Measurements from ENCODE around the gene GLYAT. TPM values are rescaled to one million over a fixed set of nuclear protein-coding genes. Genes with fewer than 3 reads are reported as not detected.

The GLYAT gene
- total RNA-seq, 1 experiment from 2014 or later = not detected

GRCh38 chr11:58739725-58740430 lies 8.1 kb upstream of the GLYAT start:
- no peak overlapping the region for H3K27ac Mint-ChIP-seq (ENCODE audit: unreplicated experiment)
- no peaks in the 10 kb centered on the region for H3K4me1 ChIP-seq
- ChIA-PET POLR2A (no interaction called here), CTCF (no interaction called here)
- DNase-seq = no peak
- H3K9me3 ChIP-seq = peaks cover 4% of the 10 kb centered on the region; the same call in 1 of the 2 replicates
- H3K36me3 Mint-ChIP-seq (ENCODE audit: insufficient read depth, unreplicated experiment) = no peaks in the 10 kb centered on the region
- peaks cover 3% of the 10 kb centered on the region for H3K27me3 Mint-ChIP-seq (ENCODE audit: insufficient read depth, unreplicated experiment)
- peaks cover 24% of the 10 kb centered on the region for H3K9me3 Mint-ChIP-seq (ENCODE audit: unreplicated experiment)
- H3K4me3 ChIP-seq (ENCODE audit: low read depth, low read length) = no peak overlapping the region
- TF ChIP-seq, protein P1, sequence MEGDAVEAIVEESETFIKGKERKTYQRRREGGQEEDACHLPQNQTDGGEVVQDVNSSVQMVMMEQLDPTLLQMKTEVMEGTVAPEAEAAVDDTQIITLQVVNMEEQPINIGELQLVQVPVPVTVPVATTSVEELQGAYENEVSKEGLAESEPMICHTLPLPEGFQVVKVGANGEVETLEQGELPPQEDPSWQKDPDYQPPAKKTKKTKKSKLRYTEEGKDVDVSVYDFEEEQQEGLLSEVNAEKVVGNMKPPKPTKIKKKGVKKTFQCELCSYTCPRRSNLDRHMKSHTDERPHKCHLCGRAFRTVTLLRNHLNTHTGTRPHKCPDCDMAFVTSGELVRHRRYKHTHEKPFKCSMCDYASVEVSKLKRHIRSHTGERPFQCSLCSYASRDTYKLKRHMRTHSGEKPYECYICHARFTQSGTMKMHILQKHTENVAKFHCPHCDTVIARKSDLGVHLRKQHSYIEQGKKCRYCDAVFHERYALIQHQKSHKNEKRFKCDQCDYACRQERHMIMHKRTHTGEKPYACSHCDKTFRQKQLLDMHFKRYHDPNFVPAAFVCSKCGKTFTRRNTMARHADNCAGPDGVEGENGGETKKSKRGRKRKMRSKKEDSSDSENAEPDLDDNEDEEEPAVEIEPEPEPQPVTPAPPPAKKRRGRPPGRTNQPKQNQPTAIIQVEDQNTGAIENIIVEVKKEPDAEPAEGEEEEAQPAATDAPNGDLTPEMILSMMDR (IDR thresholded peaks at IDR 0.05; ENCODE audit: insufficient read depth in 1 of 2, low read depth in 1 of 2, low read length in 1 of 2, severe bottlenecking in 1 of 2, unreplicated experiment in 1 of 2) = no peak
- intact Hi-C loops (cut with micrococcal nuclease; ENCODE audit: unreplicated experiment) = no loop called here
- H3K4me1 Mint-ChIP-seq (ENCODE audit: low read depth, unreplicated experiment) = peaks cover 7% of the 10 kb centered on the region
- H3K27me3 ChIP-seq (replicated peaks; ENCODE audit: control insufficient read depth, insufficient read depth, low read length) = no peaks in the 10 kb centered on the region
- BruUV-seq (replicated peaks) = no TSS peak
- H3K36me3 ChIP-seq (ENCODE audit: control insufficient read depth, insufficient read depth, low read length) = no peaks in the 10 kb centered on the region
- no peak overlapping the region for H3K4me3 Mint-ChIP-seq (ENCODE audit: unreplicated experiment)

DNA sequence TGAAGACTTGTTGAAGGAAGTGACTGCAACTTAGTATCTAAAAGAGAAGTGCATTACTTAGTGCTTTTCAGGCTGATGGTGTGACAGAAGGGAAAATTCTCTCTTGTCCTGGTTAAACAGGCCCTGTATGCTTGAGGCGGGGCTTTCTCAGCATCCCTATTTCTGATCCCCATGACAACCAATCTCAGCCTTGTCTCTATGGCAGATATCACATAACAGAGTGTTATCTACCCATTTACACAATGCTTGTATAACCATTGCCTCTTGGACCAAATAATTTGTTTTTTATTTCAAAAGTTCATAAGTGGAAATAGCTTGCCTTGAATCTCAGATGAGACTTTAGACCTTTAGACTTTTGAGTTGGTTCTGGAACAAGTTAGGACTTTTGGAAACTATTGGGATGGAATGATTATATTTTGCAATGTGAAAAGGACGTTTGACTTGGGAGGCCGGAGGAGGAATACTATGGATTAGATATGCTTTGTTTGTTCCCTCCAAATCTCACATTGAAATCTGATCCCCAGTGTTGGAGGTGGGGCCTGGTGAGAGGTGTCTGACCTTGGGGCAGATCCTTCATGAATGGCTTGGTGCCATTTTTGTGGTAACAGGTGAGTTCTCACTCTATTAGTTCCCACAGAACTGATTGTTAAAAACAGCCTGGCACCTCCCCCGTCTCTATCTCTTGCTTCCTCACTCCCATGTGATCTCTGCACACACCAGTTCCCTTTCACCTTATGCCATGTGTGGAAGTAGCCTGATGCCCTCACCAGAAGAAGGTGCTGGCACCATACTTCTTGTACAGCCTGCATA lies 3.1 kb upstream of the GLYAT start:
- no peaks in the 10 kb centered on the region for H3K4me1 ChIP-seq
- no peaks in the 10 kb centered on the region for H3K9me3 ChIP-seq
- CTCF ChIA-PET = no interaction called here
- no TSS peak for BruUV-seq (replicated peaks)
- peaks cover 7% of the 10 kb centered on the region for H3K4me1 Mint-ChIP-seq (ENCODE audit: low read depth, unreplicated experiment)
- no peaks in the 10 kb centered on the region for H3K9me3 Mint-ChIP-seq (ENCODE audit: unreplicated experiment)
- no peaks in the 10 kb centered on the region for H3K36me3 Mint-ChIP-seq (ENCODE audit: insufficient read depth, unreplicated experiment)
- TF ChIP-seq, protein P1 (IDR thresholded peaks at IDR 0.05; ENCODE audit: insufficient read depth in 1 of 2, low read depth in 1 of 2, low read length in 1 of 2, severe bottlenecking in 1 of 2, unreplicated experiment in 1 of 2) = no peak
- no peak for DNase-seq
- no peak overlapping the region for H3K27ac Mint-ChIP-seq (ENCODE audit: unreplicated experiment)
- intact Hi-C loops (cut with micrococcal nuclease; ENCODE audit: unreplicated experiment) = no loop called here
- no peaks in the 10 kb centered on the region for H3K27me3 Mint-ChIP-seq (ENCODE audit: insufficient read depth, unreplicated experiment)
- H3K36me3 ChIP-seq (ENCODE audit: control insufficient read depth, insufficient read depth, low read length) = no peaks in the 10 kb centered on the region
- no peak overlapping the region for H3K4me3 Mint-ChIP-seq (ENCODE audit: unreplicated experiment)
- H3K4me3 ChIP-seq (ENCODE audit: low read depth, low read length) = no peak overlapping the region
- POLR2A ChIA-PET = no interaction called here
- H3K27me3 ChIP-seq (replicated peaks; ENCODE audit: control insufficient read depth, insufficient read depth, low read length) = no peaks in the 10 kb centered on the region

DNA sequence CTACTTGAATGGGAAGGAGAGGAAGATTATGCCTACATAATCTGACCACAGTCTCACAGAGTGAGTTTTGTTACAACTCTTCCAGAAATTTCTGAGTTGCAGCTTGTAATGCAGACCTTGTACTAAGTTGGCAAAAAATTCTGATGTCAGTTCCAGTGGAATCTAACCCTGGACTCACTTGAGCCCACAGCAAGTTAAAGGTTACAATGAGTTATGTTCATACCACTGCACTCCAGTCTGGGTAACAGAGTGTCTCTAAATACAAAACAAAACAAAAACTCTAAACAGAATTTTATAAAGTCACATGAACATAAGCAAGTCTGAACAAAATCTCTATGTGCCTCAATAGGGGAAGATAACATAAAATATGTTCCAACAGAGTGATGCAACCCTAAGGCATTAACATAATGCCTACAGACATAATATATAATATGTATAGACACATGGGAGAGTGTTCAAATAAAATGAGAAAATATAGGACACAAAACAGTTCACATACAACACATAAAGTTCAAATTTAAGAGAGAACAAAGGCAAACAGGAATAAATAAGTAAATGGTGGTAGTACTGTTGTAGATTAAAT lies 1.1 kb downstream of the GLYAT start:
- Mint-ChIP-seq H3K4me3 (ENCODE audit: unreplicated experiment) (no peak overlapping the region), H3K27me3 (ENCODE audit: insufficient read depth, unreplicated experiment) (peaks cover 3% of the 10 kb centered on the region), H3K27ac (ENCODE audit: unreplicated experiment) (no peak overlapping the region), H3K4me1 (ENCODE audit: low read depth, unreplicated experiment) (no peaks in the 10 kb centered on the region), H3K9me3 (ENCODE audit: unreplicated experiment) (no peaks in the 10 kb centered on the region), H3K36me3 (ENCODE audit: insufficient read depth, unreplicated experiment) (no peaks in the 10 kb centered on the region)
- ChIA-PET CTCF (no interaction called here), POLR2A (no interaction called here)
- intact Hi-C loops (cut with micrococcal nuclease; ENCODE audit: unreplicated experiment) = no loop called here
- Histone ChIP-seq H3K4me3 (ENCODE audit: low read depth, low read length) (no peak overlapping the region), H3K9me3 (no peaks in the 10 kb centered on the region), H3K27me3 (replicated peaks; ENCODE audit: control insufficient read depth, insufficient read depth, low read length) (no peaks in the 10 kb centered on the region), H3K36me3 (ENCODE audit: control insufficient read depth, insufficient read depth, low read length) (no peaks in the 10 kb centered on the region), H3K4me1 (no peaks in the 10 kb centered on the region)
- TF ChIP-seq, protein P1 (IDR thresholded peaks at IDR 0.05; ENCODE audit: insufficient read depth in 1 of 2, low read depth in 1 of 2, low read length in 1 of 2, severe bottlenecking in 1 of 2, unreplicated experiment in 1 of 2) = no peak
- BruUV-seq (replicated peaks) = no TSS peak
- DNase-seq = no peak
